ENCODE data around the gene AGAP2. TPM values are rescaled to one million over a fixed set of nuclear protein-coding genes. Genes with fewer than 3 reads are reported as not detected.

The AGAP2 gene
- total and polyA plus RNA-seq, 9 of the 15 experiments (the other 6 are each of a cell fraction or from before 2014, with no cell fraction given), result 0.04 to 0.77 (median 0.28) TPM; not detected in 1

DNA sequence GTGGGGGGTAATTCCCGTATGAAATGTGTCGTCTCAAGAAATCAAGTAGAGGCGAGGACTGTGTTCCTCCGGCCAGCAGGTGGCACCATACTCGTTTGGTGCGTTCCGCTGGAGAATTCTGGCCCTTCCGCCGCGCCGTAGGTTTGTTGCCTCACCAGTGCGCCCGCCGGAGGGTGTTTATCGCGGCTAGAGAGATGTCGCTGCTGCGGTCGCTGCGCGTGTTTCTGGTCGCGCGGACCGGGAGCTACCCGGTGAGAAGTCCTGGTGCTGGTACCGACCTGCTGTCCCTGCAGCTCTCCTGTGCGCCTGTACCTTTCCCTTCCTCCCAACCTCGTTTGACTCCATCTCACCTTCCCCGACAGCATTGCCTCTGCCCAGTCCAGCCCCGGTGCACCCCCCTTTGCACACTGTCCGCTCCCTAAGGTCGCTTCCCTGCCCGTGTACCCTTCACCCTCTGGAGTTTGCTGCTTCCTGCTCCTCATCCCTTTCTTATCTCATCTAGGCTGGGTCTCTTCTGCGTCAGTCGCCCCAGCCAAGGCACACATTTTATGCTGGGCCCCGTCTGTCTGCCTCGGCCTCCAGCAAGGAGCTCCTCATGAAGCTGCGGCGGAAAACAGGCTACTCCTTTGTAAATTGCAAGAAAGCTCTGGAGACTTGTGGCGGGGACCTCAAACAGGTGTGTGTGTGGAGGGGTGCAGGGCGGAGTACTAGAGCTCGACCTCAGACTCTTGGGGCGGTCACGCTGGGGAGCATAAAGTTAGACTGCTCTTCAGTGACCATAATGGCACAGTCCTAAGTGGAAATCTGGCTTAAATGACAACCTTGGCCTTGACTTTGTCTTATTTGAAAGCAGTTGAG lies 44.3 kb upstream of the AGAP2 start, which contains the start of gene TSFM (continued):
- TF ChIP-seq, protein P1, sequence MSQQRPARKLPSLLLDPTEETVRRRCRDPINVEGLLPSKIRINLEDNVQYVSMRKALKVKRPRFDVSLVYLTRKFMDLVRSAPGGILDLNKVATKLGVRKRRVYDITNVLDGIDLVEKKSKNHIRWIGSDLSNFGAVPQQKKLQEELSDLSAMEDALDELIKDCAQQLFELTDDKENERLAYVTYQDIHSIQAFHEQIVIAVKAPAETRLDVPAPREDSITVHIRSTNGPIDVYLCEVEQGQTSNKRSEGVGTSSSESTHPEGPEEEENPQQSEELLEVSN (IDR thresholded peaks at IDR 0.05; ENCODE audit: borderline replicate concordance in 1 of 2, extremely low read depth in 1 of 2, insufficient read depth in 1 of 2, insufficient read length in 1 of 2, low read depth in 1 of 2, low read length in 1 of 2, poor library complexity in 1 of 2, severe bottlenecking in 1 of 2), result peak; percentile 42 to 61
- 0 out of 2 replicates have a peak, but pooled peaks have one; percentile 36 for TF ChIP-seq ZNF239 (CRISPR knock-in tag; IDR thresholded peaks at IDR 0.05)
- peak in 1 of 2 experiments; percentile 86; a peak in 2 of 4 replicates for TF ChIP-seq TBL1XR1 (IDR thresholded peaks at IDR 0.05; ENCODE audit: low read length in 2 of 2)
- TF ChIP-seq SIRT6 (IDR thresholded peaks at IDR 0.05; ENCODE audit: low read depth, low read length), result peak; percentile 81
- peak in 1 of 2 experiments; percentile 90; a peak in 2 of 4 replicates for TF ChIP-seq NONO (IDR thresholded peaks at IDR 0.05; ENCODE audit: low read depth in 2 of 2, low read length in 1 of 2)
- no peak for TF ChIP-seq ZKSCAN3 (CRISPR knock-in tag; IDR thresholded peaks at IDR 0.05)
- peak; percentile 98 for TF ChIP-seq CREM (IDR thresholded peaks at IDR 0.05; ENCODE audit: low read depth)
- TF ChIP-seq BRF1 (IDR thresholded peaks at IDR 0.05; ENCODE audit: borderline replicate concordance, extremely low read depth, insufficient read length), result no peak
- TF ChIP-seq CCNT2 (IDR thresholded peaks at IDR 0.05; ENCODE audit: borderline replicate concordance, extremely low read depth, insufficient read length, low read depth, low read length), result peak; percentile 79
- TF ChIP-seq HMG20B (CRISPR knock-in tag; IDR thresholded peaks at IDR 0.05), result no peak
- peak; percentile 51 to 81 for TF ChIP-seq AFF1 (IDR thresholded peaks at IDR 0.05; ENCODE audit: low read depth in 1 of 2, partially characterized antibody in 2 of 2)
- peak; percentile 56; the same call in 1 of the 2 replicates for TF ChIP-seq L3MBTL2 (IDR thresholded peaks at IDR 0.05)
- no peak for TF ChIP-seq ZNF551 (CRISPR knock-in tag; IDR thresholded peaks at IDR 0.05)
- TF ChIP-seq CTBP1 (IDR thresholded peaks at IDR 0.05; ENCODE audit: borderline replicate concordance), result peak; percentile 88
- no peak for TF ChIP-seq XRCC4 (IDR thresholded peaks at IDR 0.05; ENCODE audit: extremely low read depth, insufficient read depth, insufficient read length)
- peak; percentile 64; the same call in 1 of the 2 replicates for TF ChIP-seq TCF7 (IDR thresholded peaks at IDR 0.05; ENCODE audit: borderline replicate concordance)
- TF ChIP-seq TAL1 (IDR thresholded peaks at IDR 0.05), result no peak
- peak; percentile 46 to 88; a peak in 2 of 4 replicates for TF ChIP-seq TEAD1 (CRISPR knock-in tag; IDR thresholded peaks at IDR 0.05)
- TF ChIP-seq, protein P2, sequence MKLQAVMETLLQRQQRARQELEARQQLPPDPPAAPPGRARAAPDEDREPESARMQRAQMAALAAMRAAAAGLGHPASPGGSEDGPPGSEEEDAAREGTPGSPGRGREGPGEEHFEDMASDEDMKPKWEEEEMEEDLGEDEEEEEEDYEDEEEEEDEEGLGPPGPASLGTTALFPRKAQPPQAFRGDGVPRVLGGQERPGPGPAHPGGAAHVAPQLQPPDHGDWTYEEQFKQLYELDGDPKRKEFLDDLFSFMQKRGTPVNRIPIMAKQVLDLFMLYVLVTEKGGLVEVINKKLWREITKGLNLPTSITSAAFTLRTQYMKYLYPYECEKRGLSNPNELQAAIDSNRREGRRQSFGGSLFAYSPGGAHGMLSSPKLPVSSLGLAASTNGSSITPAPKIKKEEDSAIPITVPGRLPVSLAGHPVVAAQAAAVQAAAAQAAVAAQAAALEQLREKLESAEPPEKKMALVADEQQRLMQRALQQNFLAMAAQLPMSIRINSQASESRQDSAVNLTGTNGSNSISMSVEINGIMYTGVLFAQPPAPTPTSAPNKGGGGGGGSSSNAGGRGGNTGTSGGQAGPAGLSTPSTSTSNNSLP (IDR thresholded peaks at IDR 0.05; ENCODE audit: borderline replicate concordance, low read depth, low read length), result peak; percentile 36; the same call in 1 of the 2 replicates
- no peak for TF ChIP-seq FOXA1 (IDR thresholded peaks at IDR 0.05; ENCODE audit: borderline replicate concordance)
